WI38 (cell line): ENCODE measurements around the gene IPO11.
A peak's percentile ranks its signal among the peaks of the same experiment; 100 is the strongest.

Source experiments
- H3K4me3 ChIP-seq: 2 replicates; pipeline ENCODE4 v1.5.1; 2011; ENCODE audit warnings: low read depth, mild to moderate bottlenecking, control low read depth, low read length
- CTCF ChIP-seq: IDR thresholded peaks from 2 replicates; pipeline ENCODE4 v1.5.1; 2012; ENCODE audit warnings: low read depth, mild to moderate bottlenecking, control low read depth, low read length

Gene IPO11

GRCh38 chr5:62413711-62414110 is 1.1 kb downstream of the IPO11 start:
- peak overlapping the region; percentile 89 for H3K4me3 ChIP-seq
- no peak for TF ChIP-seq CTCF

- no peak overlapping the region for H3K4me3 ChIP-seq
- no peak for TF ChIP-seq CTCF
These were observed 6.0 kb downstream of the IPO11 start for GRCh38 chr5:62418462-62419076.

GRCh38 chr5:62419609-62420008 is 7.0 kb downstream of the IPO11 start:
- no peak for TF ChIP-seq CTCF
- H3K4me3 ChIP-seq: no peak overlapping the region

GRCh38 chr5:62421414-62421813 is 8.9 kb downstream of the IPO11 start:
- no peak overlapping the region for H3K4me3 ChIP-seq
- no peak for TF ChIP-seq CTCF

GRCh38 chr5:62424763-62425162 is 12.2 kb downstream of the IPO11 start:
- no peak for TF ChIP-seq CTCF
- H3K4me3 ChIP-seq: no peak overlapping the region

- H3K4me3 ChIP-seq: no peak overlapping the region
- no peak for TF ChIP-seq CTCF
These were observed 19.4 kb downstream of the IPO11 start for GRCh38 chr5:62431735-62432620.

GRCh38 chr5:62432621-62433064 is 20.1 kb downstream of the IPO11 start:
- no peak for TF ChIP-seq CTCF

More at GRCh38 chr5:62432621-62433064, 20.1 kb downstream of the IPO11 start:
- no peak overlapping the region for H3K4me3 ChIP-seq
